WERI-Rb-1 (cell line): ENCODE data around the gene KIAA1217.

Experiments used
- DNase-seq: peaks from one replicate; pipeline ENCODE4 v3.0.0-alpha.2; 2020
- H3K27ac ChIP-seq: fragments of 250-450 bp; sonication (Bioruptor Pico); 2 replicates; pipeline ENCODE4 v1.5.1; 2020; ENCODE audit warnings: mild to moderate bottlenecking, moderate library complexity
- H3K27me3 ChIP-seq: fragments of 250-450 bp; sonication (Bioruptor Pico); 2 replicates; pipeline ENCODE4 v1.5.1; 2021; ENCODE audit warnings: mild to moderate bottlenecking, low read depth, moderate library complexity; ENCODE audit not compliant: insufficient read depth, severe bottlenecking
- H3K36me3 ChIP-seq: fragments of 250-450 bp; sonication (Bioruptor Pico); 2 replicates; pipeline ENCODE4 v1.5.1; 2020; ENCODE audit warnings: mild to moderate bottlenecking, moderate library complexity
- H3K4me3 ChIP-seq: 2 replicates; pipeline ENCODE4 v1.5.1; 2011; ENCODE audit warnings: low read depth, mild to moderate bottlenecking, control low read depth, low read length
- H3K9me3 ChIP-seq: fragments of 250-450 bp; sonication (Bioruptor Pico); 2 replicates; pipeline ENCODE4 v1.5.1; 2021; ENCODE audit warnings: mild to moderate bottlenecking, moderate library complexity; ENCODE audit not compliant: severe bottlenecking
- TF ChIP-seq, protein P1 (sequence below): IDR thresholded peaks from 2 replicates; pipeline ENCODE4 v1.5.1; 2011; ENCODE audit warnings: low read depth, mild to moderate bottlenecking, control low read depth, inconsistent platforms, low read length

KIAA1217 gene

GRCh38 chr10:24571870-24572450 lies 363.0 kb downstream of the KIAA1217 start:
- TF ChIP-seq, protein P1, sequence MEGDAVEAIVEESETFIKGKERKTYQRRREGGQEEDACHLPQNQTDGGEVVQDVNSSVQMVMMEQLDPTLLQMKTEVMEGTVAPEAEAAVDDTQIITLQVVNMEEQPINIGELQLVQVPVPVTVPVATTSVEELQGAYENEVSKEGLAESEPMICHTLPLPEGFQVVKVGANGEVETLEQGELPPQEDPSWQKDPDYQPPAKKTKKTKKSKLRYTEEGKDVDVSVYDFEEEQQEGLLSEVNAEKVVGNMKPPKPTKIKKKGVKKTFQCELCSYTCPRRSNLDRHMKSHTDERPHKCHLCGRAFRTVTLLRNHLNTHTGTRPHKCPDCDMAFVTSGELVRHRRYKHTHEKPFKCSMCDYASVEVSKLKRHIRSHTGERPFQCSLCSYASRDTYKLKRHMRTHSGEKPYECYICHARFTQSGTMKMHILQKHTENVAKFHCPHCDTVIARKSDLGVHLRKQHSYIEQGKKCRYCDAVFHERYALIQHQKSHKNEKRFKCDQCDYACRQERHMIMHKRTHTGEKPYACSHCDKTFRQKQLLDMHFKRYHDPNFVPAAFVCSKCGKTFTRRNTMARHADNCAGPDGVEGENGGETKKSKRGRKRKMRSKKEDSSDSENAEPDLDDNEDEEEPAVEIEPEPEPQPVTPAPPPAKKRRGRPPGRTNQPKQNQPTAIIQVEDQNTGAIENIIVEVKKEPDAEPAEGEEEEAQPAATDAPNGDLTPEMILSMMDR, result no peak
- Histone ChIP-seq H3K27ac (no peak overlapping the region), H3K4me3 (no peak overlapping the region), H3K27me3 (no peaks in the 10 kb centered on the region), H3K36me3 (no peaks in the 10 kb centered on the region), H3K9me3 (no peaks in the 10 kb centered on the region)
- DNase-seq, result no peak

GRCh38 chr10:24574161-24574560 lies 365.2 kb downstream of the KIAA1217 start:
- TF ChIP-seq, protein P1, result no peak
- Histone ChIP-seq H3K9me3 (no peaks in the 10 kb centered on the region), H3K4me3 (no peak overlapping the region), H3K36me3 (no peaks in the 10 kb centered on the region), H3K27me3 (no peaks in the 10 kb centered on the region), H3K27ac (no peak overlapping the region)
- no peak for DNase-seq

DNA sequence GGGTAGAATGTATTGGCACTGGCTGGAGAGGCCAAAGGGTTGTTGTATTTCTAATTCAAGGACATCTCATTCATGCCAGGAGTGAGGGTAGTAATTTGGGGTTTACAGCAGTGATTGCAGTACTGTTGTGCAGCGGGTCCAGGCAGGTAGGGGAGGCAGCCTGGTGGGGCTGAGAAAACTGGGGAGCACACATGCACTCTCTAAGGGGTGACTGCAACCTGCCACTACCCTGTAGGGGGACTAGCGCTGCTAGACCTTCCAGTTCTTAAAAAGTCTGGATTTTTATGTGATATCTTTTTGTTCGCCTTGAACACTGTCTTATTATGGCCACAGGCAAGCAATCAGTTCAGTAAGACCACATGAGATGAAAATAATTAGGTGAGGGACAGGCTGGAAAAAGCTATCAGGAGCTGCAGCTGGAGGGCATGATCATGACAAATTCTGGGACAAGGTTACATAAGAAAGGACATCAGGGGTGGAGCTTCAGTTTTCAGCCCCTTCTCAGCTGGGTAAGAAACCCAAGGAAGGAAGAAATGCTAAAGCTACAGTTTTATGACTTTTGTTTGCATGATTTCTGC lies 365.7 kb downstream of the KIAA1217 start:
- H3K36me3 ChIP-seq, result no peaks in the 10 kb centered on the region
- no peaks in the 10 kb centered on the region for H3K9me3 ChIP-seq
- no peak overlapping the region for H3K4me3 ChIP-seq
- TF ChIP-seq, protein P1, result no peak
- no peak overlapping the region for H3K27ac ChIP-seq
- no peaks in the 10 kb centered on the region for H3K27me3 ChIP-seq
- DNase-seq, result no peak

GRCh38 chr10:24575481-24576002 lies 366.6 kb downstream of the KIAA1217 start:
- DNase-seq, result no peak
- H3K27me3 ChIP-seq, result no peaks in the 10 kb centered on the region
- no peaks in the 10 kb centered on the region for H3K36me3 ChIP-seq
- TF ChIP-seq, protein P1, result no peak
- H3K27ac ChIP-seq, result no peak overlapping the region
- H3K4me3 ChIP-seq, result no peak overlapping the region
- H3K9me3 ChIP-seq, result no peaks in the 10 kb centered on the region

GRCh38 chr10:24579448-24579847 lies 370.5 kb downstream of the KIAA1217 start:
- no peak for DNase-seq
- TF ChIP-seq, protein P1, result no peak
- H3K9me3 ChIP-seq, result no peaks in the 10 kb centered on the region
- no peaks in the 10 kb centered on the region for H3K27me3 ChIP-seq
- no peak overlapping the region for H3K4me3 ChIP-seq
- H3K36me3 ChIP-seq, result no peaks in the 10 kb centered on the region
- H3K27ac ChIP-seq, result no peak overlapping the region
